GM12878 (cell line): ENCODE measurements around the gene SLC22A23.

Source experiments
- ATF2 ChIP-seq: IDR thresholded peaks from 2 replicates; pipeline ENCODE4 v1.6.1; 2012; ENCODE audit warnings: low read length, inconsistent platforms
- BMI1 ChIP-seq: fragments of 450-650 bp; IDR thresholded peaks from 2 replicates; pipeline ENCODE4 v1.6.1; 2016; ENCODE audit warnings: mild to moderate bottlenecking, moderate library complexity, borderline replicate concordance
- CREM ChIP-seq: IDR thresholded peaks from 2 replicates; pipeline ENCODE4 v1.6.1; 2014; ENCODE audit warnings: antibody characterized with exemption, low read depth
- CTCF ChIP-seq, 3 experiments: IDR thresholded peaks in 2 of 3; conservative IDR thresholded peaks in 1 of 3; 2 replicates each; pipeline ENCODE4 v1.5.1; 2011; ENCODE audit warnings: low read depth in 3 of 3, low read length in 3 of 3, mild to moderate bottlenecking in 3 of 3, control low read depth in 2 of 3, moderate library complexity in 2 of 3, inconsistent platforms in 1 of 3, mixed read lengths in 1 of 3; ENCODE audit not compliant: control insufficient read depth in 2 of 3, insufficient read depth in 1 of 3; ENCODE audit errors: extremely low read depth in 1 of 3
- EZH2 ChIP-seq: IDR thresholded peaks from 2 replicates; pipeline ENCODE4 v1.6.1; 2012; ENCODE audit warnings: low read depth, mild to moderate bottlenecking, control low read depth, inconsistent platforms, low read length, borderline replicate concordance; ENCODE audit not compliant: control insufficient read depth
- MAX ChIP-seq: IDR thresholded peaks from 2 replicates; pipeline ENCODE4 v1.6.1; 2012; ENCODE audit warnings: low read depth, low read length, improper control_type of control experiment
- MXI1 ChIP-seq: fragments of 150-350 bp; IDR thresholded peaks from 2 replicates; pipeline ENCODE4 v1.6.1; 2011; ENCODE audit warnings: low read depth, mild to moderate bottlenecking, inconsistent platforms, low read length, improper control_type of control experiment
- MYC ChIP-seq: IDR thresholded peaks from 2 replicates; pipeline ENCODE4 v1.6.1; 2011; ENCODE audit warnings: mild to moderate bottlenecking, low read length, moderate library complexity, inconsistent platforms; ENCODE audit not compliant: insufficient read depth, insufficient replicate concordance, insufficient read length, severe bottlenecking
- NFIC ChIP-seq: IDR thresholded peaks from 2 replicates; pipeline ENCODE4 v1.6.1; 2012; ENCODE audit warnings: low read depth, mild to moderate bottlenecking, inconsistent platforms, low read length, moderate library complexity
- PBX3 ChIP-seq: IDR thresholded peaks from 2 replicates; pipeline ENCODE4 v1.6.1; 2011; ENCODE audit warnings: mild to moderate bottlenecking, low read depth, low read length, moderate library complexity; ENCODE audit not compliant: insufficient replicate concordance
- PKNOX1 ChIP-seq: fragments of 450-650 bp; IDR thresholded peaks from 2 replicates; pipeline ENCODE4 v1.6.1; 2016; ENCODE audit warnings: mild to moderate bottlenecking
- SPI1 ChIP-seq: IDR thresholded peaks from 2 replicates; pipeline ENCODE4 v1.6.1; 2011; ENCODE audit warnings: low read depth, mild to moderate bottlenecking, low read length, moderate library complexity, borderline replicate concordance; ENCODE audit not compliant: insufficient read depth
- ZBTB33 ChIP-seq: fragments of 450-650 bp; IDR thresholded peaks from 2 replicates; pipeline ENCODE4 v1.6.1; 2017; ENCODE audit warnings: mild to moderate bottlenecking

- TF ChIP-seq PKNOX1 (no peak), MAX (no peak), EZH2 (no peak), PBX3 (no peak), MYC (no peak), CTCF (IDR thresholded peaks at IDR 0.05 in 2 of 3, conservative IDR thresholded peaks at IDR 0.05 in 1 of 3; ENCODE audit: control insufficient read depth in 2 of 3, extremely low read depth in 1 of 3, insufficient read depth in 1 of 3, low read depth in 3 of 3, low read length in 3 of 3) (no peak), ZBTB33 (no peak), SPI1 (no peak), MXI1 (no peak), NFIC (no peak), BMI1 (no peak), CREM (no peak), ATF2 (no peak)
Measured at GRCh38 chr6:3331971-3332370, 124.9 kb downstream of the SLC22A23 start.
